Gastroesophageal sphincter (tissue), 4 donors: ENCODE results near the gene CDC42EP4. TPM values are rescaled to one million over a fixed set of nuclear protein-coding genes. Genes with fewer than 3 reads are reported as not detected.

ENCODE experiments used
- ATAC-seq: fragments of 150-250 bp; one replicate; pipeline ENCODE4 v1.9.1; 2016; ENCODE audit warnings: mild to moderate bottlenecking, moderate library complexity
- H3K27ac ChIP-seq, 4 donors: fragments of 200-600 bp; sonication (generic) in 3 of 4; 1 replicate in 3 of 4; 2 replicates in 1 of 4; pipeline ENCODE4 v1.5.1; 2016 to 2019
- H3K27me3 ChIP-seq: fragments of 200-600 bp; sonication (generic); one replicate; pipeline ENCODE4 v1.5.1; 2019
- H3K36me3 ChIP-seq, 2 donors: fragments of 200-600 bp; sonication (generic); one replicate each; pipeline ENCODE4 v1.5.1; 2019; ENCODE audit warnings: control low read depth in 1 of 2
- H3K4me1 ChIP-seq, 3 donors: fragments of 200-600 bp; sonication (generic); 1 replicate in 2 of 3; 2 replicates in 1 of 3; pipeline ENCODE4 v1.5.1; 2016 to 2019; ENCODE audit warnings: control low read depth in 2 of 3
- H3K4me3 ChIP-seq, 2 donors: fragments of 200-600 bp; sonication (generic); one replicate each; pipeline ENCODE4 v1.5.1; 2019; ENCODE audit warnings: mild to moderate bottlenecking in 1 of 2, moderate library complexity in 1 of 2
- H3K9me3 ChIP-seq, 3 donors: fragments of 200-600 bp; sonication (generic); one replicate each; pipeline ENCODE4 v1.5.1; 2017 to 2019; ENCODE audit warnings: control low read depth in 2 of 3
- EP300 ChIP-seq: sonication (generic); formaldehyde crosslinking; IDR thresholded peaks from one replicate; pipeline ENCODE4 v1.6.1; 2017; ENCODE audit warnings: antibody characterized with exemption, mild to moderate bottlenecking
- POLR2A ChIP-seq, 2 donors: fragments of 450-650 bp; IDR thresholded peaks; one replicate each; pipeline ENCODE4 v1.6.1; 2017; ENCODE audit warnings: antibody characterized with exemption in 2 of 2, mild to moderate bottlenecking in 2 of 2, moderate library complexity in 1 of 2
- POLR2AphosphoS5 ChIP-seq: sonication (generic); formaldehyde crosslinking; IDR thresholded peaks from one replicate; pipeline ENCODE4 v1.6.1; 2017; ENCODE audit warnings: antibody characterized with exemption
- WGBS, 2 donors: methylation state at CpG; one replicate each; pipeline ENCODE4 v1.1.5; 2018; ENCODE audit warnings: low coverage in 1 of 2; 5-methylcytosine and 5-hydroxymethylcytosine counted together
- total RNA-seq, 4 donors: library from RNA; depleted of rRNA; stranded (reverse); fragments of >200 nt; gene quantifications; one replicate each; pipeline ENCODE4 v1.1.0, GENCODE V29; 2016
- TF ChIP-seq, protein P1 (sequence below), 4 experiments: fragments of 200-600 bp in 2 of 4; fragments of 450-650 bp in 2 of 4; sonication (generic) in 1 of 4; IDR thresholded peaks; one replicate each; pipeline ENCODE4 v1.5.1; 2017 to 2019; ENCODE audit warnings: antibody characterized with exemption in 4 of 4, mild to moderate bottlenecking in 2 of 4, moderate library complexity in 2 of 4

CDC42EP4 gene
- total RNA-seq, 4 donors from 2014 or later, result 69.4 to 106 (median 73.0) TPM

DNA sequence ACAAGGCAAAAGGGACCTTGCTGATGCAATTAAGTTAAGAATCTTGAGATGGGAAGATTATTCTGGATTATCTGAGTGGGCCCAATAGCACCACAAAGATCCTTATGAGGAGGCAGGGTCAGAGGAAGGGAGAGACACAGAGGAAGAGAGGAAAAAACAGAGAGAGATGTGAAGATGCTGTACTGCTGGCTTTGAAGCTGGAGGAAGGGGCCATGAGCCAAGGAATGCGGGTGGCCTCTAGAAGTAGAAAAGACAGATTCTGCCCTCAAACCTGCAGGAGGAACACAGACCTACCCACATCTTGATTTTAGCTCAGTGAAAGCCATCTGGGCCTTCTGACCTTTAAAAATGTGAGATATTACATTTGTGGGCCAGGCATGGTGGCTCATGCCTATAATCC, 42.0 kb downstream of the CDC42EP4 start:
- ATAC-seq, result no peak
- H3K4me3 ChIP-seq, result no peak overlapping the region
- no peaks in the 10 kb centered on the region for H3K36me3 ChIP-seq
- 92% methylated on average over 1 of the region's 1 CpG; no CpG with 5 or more reads in 1 of the 2 donors for WGBS, 2 donors
- no peaks in the 10 kb centered on the region for H3K27me3 ChIP-seq
- no peak for TF ChIP-seq EP300
- TF ChIP-seq, protein P1, sequence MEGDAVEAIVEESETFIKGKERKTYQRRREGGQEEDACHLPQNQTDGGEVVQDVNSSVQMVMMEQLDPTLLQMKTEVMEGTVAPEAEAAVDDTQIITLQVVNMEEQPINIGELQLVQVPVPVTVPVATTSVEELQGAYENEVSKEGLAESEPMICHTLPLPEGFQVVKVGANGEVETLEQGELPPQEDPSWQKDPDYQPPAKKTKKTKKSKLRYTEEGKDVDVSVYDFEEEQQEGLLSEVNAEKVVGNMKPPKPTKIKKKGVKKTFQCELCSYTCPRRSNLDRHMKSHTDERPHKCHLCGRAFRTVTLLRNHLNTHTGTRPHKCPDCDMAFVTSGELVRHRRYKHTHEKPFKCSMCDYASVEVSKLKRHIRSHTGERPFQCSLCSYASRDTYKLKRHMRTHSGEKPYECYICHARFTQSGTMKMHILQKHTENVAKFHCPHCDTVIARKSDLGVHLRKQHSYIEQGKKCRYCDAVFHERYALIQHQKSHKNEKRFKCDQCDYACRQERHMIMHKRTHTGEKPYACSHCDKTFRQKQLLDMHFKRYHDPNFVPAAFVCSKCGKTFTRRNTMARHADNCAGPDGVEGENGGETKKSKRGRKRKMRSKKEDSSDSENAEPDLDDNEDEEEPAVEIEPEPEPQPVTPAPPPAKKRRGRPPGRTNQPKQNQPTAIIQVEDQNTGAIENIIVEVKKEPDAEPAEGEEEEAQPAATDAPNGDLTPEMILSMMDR (IDR thresholded peaks at IDR 0.05), result no peak
- no peak for TF ChIP-seq POLR2AphosphoS5
- no peak for TF ChIP-seq POLR2A (IDR thresholded peaks at IDR 0.05)
- H3K4me1 ChIP-seq, result peaks cover 0 to 8% (median 0%) of the 10 kb centered on the region in 3 donors
- H3K27ac ChIP-seq, result no peak overlapping the region
- H3K9me3 ChIP-seq, result no peaks in the 10 kb centered on the region

DNA sequence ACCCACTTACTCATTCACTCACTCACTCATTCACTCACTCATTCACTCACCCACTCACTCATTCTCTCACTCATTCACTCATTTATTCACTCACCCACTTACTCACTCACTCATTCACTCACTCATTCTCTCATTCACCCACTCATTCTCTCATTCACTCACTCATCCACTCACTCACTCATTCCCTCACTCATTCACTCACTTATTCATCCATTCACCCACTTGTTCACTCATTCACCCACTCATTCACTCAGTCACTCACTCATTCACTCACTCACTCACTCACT, 42.5 kb downstream of the CDC42EP4 start:
- no peak for TF ChIP-seq POLR2AphosphoS5
- TF ChIP-seq, protein P1 (IDR thresholded peaks at IDR 0.05), result no peak
- TF ChIP-seq EP300, result no peak
- TF ChIP-seq POLR2A (IDR thresholded peaks at IDR 0.05), result no peak
- ATAC-seq, result no peak
- Histone ChIP-seq H3K27me3 (no peaks in the 10 kb centered on the region), H3K36me3 (no peaks in the 10 kb centered on the region), H3K27ac (no peak overlapping the region), H3K4me1 (peaks cover 0 to 8% (median 0%) of the 10 kb centered on the region in 3 donors), H3K9me3 (no peaks in the 10 kb centered on the region), H3K4me3 (no peak overlapping the region)

DNA sequence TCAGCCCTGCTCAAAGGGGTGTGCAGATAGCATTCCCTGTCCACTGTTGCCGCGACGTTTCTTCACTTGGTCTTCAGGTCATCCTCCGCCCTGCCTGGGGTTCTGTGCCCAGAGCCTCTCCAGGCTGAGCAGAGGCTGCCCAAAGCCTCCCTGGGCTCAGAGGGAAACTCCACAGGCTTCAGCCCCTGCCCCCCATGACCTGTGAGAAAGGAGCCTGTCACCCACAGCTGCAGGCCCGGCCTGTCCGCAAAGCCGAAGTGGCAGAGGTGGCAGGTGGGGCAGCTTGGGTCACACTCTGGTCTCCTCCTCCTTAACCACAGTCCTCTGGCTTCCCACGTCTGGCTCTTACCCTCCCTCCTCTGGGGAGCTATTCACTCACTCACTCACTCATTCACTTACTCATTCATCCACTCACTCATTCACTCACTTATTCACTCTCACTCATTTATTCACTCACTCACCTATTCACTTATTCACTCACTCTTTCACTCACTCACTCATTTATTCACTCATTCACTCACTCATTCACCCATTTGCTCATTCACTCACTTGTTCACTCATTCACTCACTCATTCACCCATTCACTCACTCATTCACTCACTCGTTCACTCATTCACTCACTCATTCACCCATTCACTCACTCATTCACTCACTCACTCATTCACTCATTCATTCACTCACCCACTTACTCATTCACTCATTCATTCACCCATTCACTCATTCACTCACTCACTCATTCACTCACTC, 43.0 kb downstream of the CDC42EP4 start:
- no peak for ATAC-seq
- Histone ChIP-seq H3K4me3 (no peak overlapping the region), H3K4me1 (peaks cover 0 to 8% (median 0%) of the 10 kb centered on the region in 3 donors), H3K9me3 (no peaks in the 10 kb centered on the region), H3K36me3 (no peaks in the 10 kb centered on the region), H3K27ac (peak overlapping the region in 1 of 4 donors; percentile 23), H3K27me3 (no peaks in the 10 kb centered on the region)
- TF ChIP-seq, protein P1 (IDR thresholded peaks at IDR 0.05), result no peak
- no peak for TF ChIP-seq POLR2A (IDR thresholded peaks at IDR 0.05)
- no peak for TF ChIP-seq POLR2AphosphoS5
- TF ChIP-seq EP300, result no peak
- 78 to 89% methylated on average over 2 to 5 of the region's 9 CpGs for WGBS, 2 donors

DNA sequence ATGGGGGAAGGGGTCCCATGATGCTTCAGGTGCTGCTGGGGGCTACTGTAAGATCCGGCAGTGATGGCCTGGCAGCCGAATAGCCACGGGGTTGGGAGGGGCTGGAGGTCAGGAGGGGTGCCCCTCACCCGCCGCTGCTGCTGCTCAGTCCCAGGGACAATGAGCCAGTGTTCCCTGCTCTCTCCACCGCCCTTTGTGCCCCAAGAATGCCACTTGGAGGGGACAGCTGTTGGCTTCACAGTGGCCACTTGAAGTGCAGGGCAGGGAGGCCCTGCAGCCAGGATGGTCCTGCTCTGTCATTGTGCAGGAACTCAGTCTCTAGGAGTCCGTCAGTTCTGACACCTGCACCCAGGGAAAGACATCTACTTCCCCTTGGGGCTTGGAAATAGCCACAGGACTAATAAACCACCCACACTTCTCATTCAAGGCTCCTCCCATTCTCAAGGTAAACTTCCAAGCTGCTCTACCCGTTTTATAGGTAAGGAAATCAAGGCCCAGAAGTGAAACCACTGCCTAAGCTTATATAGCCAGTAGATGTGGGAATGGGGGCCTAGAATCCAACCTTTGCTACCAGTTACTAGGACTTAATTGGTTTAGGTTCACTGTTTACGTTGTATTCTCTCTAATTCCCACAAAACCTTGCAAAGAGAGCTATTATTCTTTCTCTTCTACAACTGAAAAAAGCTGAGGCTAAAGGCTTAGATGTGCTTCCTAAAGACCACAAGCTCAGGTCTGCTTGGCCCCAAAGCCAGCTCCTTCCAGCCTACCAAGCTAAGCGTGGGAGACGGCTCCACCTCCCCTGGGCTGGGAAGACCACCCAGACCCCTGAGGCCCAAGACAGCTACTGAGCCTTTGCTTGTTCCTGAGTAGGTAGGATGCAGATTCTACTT, 43.9 kb downstream of the CDC42EP4 start:
- 57 to 72% methylated on average over 2 to 5 of the region's 11 CpGs for WGBS, 2 donors
- Histone ChIP-seq H3K9me3 (no peaks in the 10 kb centered on the region), H3K4me3 (no peak overlapping the region), H3K27ac (peak overlapping the region in 1 of 4 donors; percentile 23), H3K27me3 (no peaks in the 10 kb centered on the region), H3K36me3 (no peaks in the 10 kb centered on the region), H3K4me1 (peaks cover 0 to 14% (median 0%) of the 10 kb centered on the region in 3 donors)
- TF ChIP-seq, protein P1 (IDR thresholded peaks at IDR 0.05), result no peak
- TF ChIP-seq POLR2AphosphoS5, result no peak
- no peak for TF ChIP-seq POLR2A (IDR thresholded peaks at IDR 0.05)
- TF ChIP-seq EP300, result no peak
- ATAC-seq, result no peak
